Colonic mucosa (tissue), 4 donors: ENCODE measurements around the gene HRH2. TPM values are rescaled to one million over a fixed set of nuclear protein-coding genes. Genes with fewer than 3 reads are reported as not detected.

Experiments
- DNase-seq: peaks from one replicate; pipeline ENCODE4 v3.0.0-alpha.2; 2020
- H3K27ac ChIP-seq: fragments of 200-600 bp; one replicate; pipeline ENCODE4 v1.8.0; 2021
- H3K27me3 ChIP-seq: fragments of 200-600 bp; one replicate; pipeline ENCODE4 v1.8.0; 2021
- H3K36me3 ChIP-seq: fragments of 200-600 bp; one replicate; pipeline ENCODE4 v1.8.0; 2021
- H3K4me1 ChIP-seq: fragments of 200-600 bp; one replicate; pipeline ENCODE4 v1.8.0; 2021; ENCODE audit warnings: mild to moderate bottlenecking
- H3K4me3 ChIP-seq: fragments of 200-600 bp; one replicate; pipeline ENCODE4 v1.8.0; 2021
- H3K9ac ChIP-seq, 2 donors: one replicate each; pipeline ENCODE4 v1.7.0; 2013; ENCODE audit warnings: control low read depth in 2 of 2, low read depth in 2 of 2, low read length in 2 of 2
- H3K9me3 ChIP-seq: fragments of 200-600 bp; one replicate; pipeline ENCODE4 v1.8.0; 2021
- CTCF ChIP-seq: fragments of 200-600 bp; IDR thresholded peaks from one replicate; pipeline ENCODE4 v1.8.0; 2022; ENCODE audit warnings: antibody characterized with exemption, mild to moderate bottlenecking
- intact Hi-C: fragments of 100-400 bp; cut with DNase I; formaldehyde crosslinking; loops from one replicate; pipeline ENCODE4 v1.14.1; 2022
- total RNA-seq, 2 donors: library from RNA; stranded (reverse); fragmentation: NEBNext Ultra II Directional in 1 of 2; extraction: Animal tissue kit (Norgen Biotek cat#: 25700) in 1 of 2; gene quantifications; one replicate each; pipeline ENCODE4 v1.2.1, GENCODE V29; 2021
- donor health status: healthy.
- donor health status: DM: no; HTN: no; CAD: no.
- donor health status: DM: no; HTN: no; CAD: no.

HRH2 gene
- total RNA-seq, 2 donors from 2014 or later, result 0.30 to 0.82 TPM

- Histone ChIP-seq H3K27me3 (no peaks in the 10 kb centered on the region), H3K9me3 (no peaks in the 10 kb centered on the region), H3K4me1 (no peaks in the 10 kb centered on the region), H3K27ac (no peak overlapping the region), H3K9ac (no peak overlapping the region), H3K4me3 (no peak overlapping the region), H3K36me3 (no peaks in the 10 kb centered on the region)
- intact Hi-C loops, result no loop called here
- no peak for DNase-seq
- TF ChIP-seq CTCF, result no peak
Measured at GRCh38 chr5:175692235-175692995, 34.5 kb downstream of the HRH2 start.

- H3K27ac ChIP-seq, result no peak overlapping the region
- H3K27me3 ChIP-seq, result no peaks in the 10 kb centered on the region
- H3K4me3 ChIP-seq, result no peak overlapping the region
- DNase-seq, result no peak
- no peaks in the 10 kb centered on the region for H3K36me3 ChIP-seq
- no peaks in the 10 kb centered on the region for H3K4me1 ChIP-seq
- H3K9ac ChIP-seq, result no peak overlapping the region
- intact Hi-C loops, result no loop called here
- TF ChIP-seq CTCF, result no peak
- no peaks in the 10 kb centered on the region for H3K9me3 ChIP-seq
Measured at GRCh38 chr5:175692996-175693710, 35.3 kb downstream of the HRH2 start.

GRCh38 chr5:175693741-175694140, 35.9 kb downstream of the HRH2 start:
- no peak overlapping the region for H3K4me3 ChIP-seq
- H3K9me3 ChIP-seq, result no peaks in the 10 kb centered on the region
- H3K4me1 ChIP-seq, result no peaks in the 10 kb centered on the region
- H3K27ac ChIP-seq, result no peak overlapping the region
- no peaks in the 10 kb centered on the region for H3K27me3 ChIP-seq
- TF ChIP-seq CTCF, result no peak
- intact Hi-C loops, result no loop called here
- no peak overlapping the region for H3K9ac ChIP-seq
- no peak for DNase-seq
- H3K36me3 ChIP-seq, result no peaks in the 10 kb centered on the region

GRCh38 chr5:175694371-175695160, 36.7 kb downstream of the HRH2 start:
- no peak overlapping the region for H3K27ac ChIP-seq
- intact Hi-C loops, result no loop called here
- DNase-seq, result no peak

More at GRCh38 chr5:175694371-175695160, 36.7 kb downstream of the HRH2 start:
- no peak for TF ChIP-seq CTCF
- no peak overlapping the region for H3K9ac ChIP-seq
- H3K4me3 ChIP-seq, result no peak overlapping the region
- H3K4me1 ChIP-seq, result no peaks in the 10 kb centered on the region
- no peaks in the 10 kb centered on the region for H3K9me3 ChIP-seq
- H3K36me3 ChIP-seq, result no peaks in the 10 kb centered on the region
- no peaks in the 10 kb centered on the region for H3K27me3 ChIP-seq
